Glutamatergic neuron (in vitro differentiated cells): ENCODE results near the gene STARD9. TPM values are rescaled to one million over a fixed set of nuclear protein-coding genes. Genes with fewer than 3 reads are reported as not detected.
A peak's percentile ranks its signal among the peaks of the same experiment; 100 is the strongest.

Source experiments
- DNase-seq: peaks from one replicate; pipeline ENCODE4 v3.0.0; 2022
- H3K27ac Mint-ChIP-seq: one replicate; pipeline ENCODE4 v1.8.0; 2020; ENCODE audit warnings: mild to moderate bottlenecking, mixed read lengths, inconsistent platforms; ENCODE audit not compliant: unreplicated experiment
- H3K27me3 Mint-ChIP-seq: one replicate; pipeline ENCODE4 v1.8.0; 2020; ENCODE audit warnings: mild to moderate bottlenecking, moderate library complexity, mixed read lengths, inconsistent platforms; ENCODE audit not compliant: unreplicated experiment
- H3K36me3 Mint-ChIP-seq: one replicate; pipeline ENCODE4 v1.8.0; 2020; ENCODE audit warnings: mild to moderate bottlenecking, mixed read lengths, inconsistent platforms; ENCODE audit not compliant: unreplicated experiment
- H3K4me1 Mint-ChIP-seq: one replicate; pipeline ENCODE4 v1.8.0; 2020; ENCODE audit warnings: mild to moderate bottlenecking, low read depth, mixed read lengths, inconsistent platforms; ENCODE audit not compliant: unreplicated experiment
- H3K4me3 Mint-ChIP-seq: one replicate; pipeline ENCODE4 v1.8.0; 2020; ENCODE audit warnings: mild to moderate bottlenecking, mixed read lengths, inconsistent platforms; ENCODE audit not compliant: unreplicated experiment
- H3K9me3 Mint-ChIP-seq: one replicate; pipeline ENCODE4 v1.8.0; 2020; ENCODE audit warnings: mild to moderate bottlenecking, moderate library complexity, mixed read lengths, inconsistent platforms; ENCODE audit not compliant: unreplicated experiment
- CTCF ChIP-seq: fragments of 200-600 bp; sonication (generic); IDR thresholded peaks from one replicate; pipeline ENCODE4 v1.5.0; 2021; ENCODE audit not compliant: partially characterized antibody, unreplicated experiment
- total RNA-seq: library from RNA; stranded (reverse); fragmentation: NEBNext Ultra II Directional; extraction: Animal tissue kit (Norgen Biotek cat#: 25700); gene quantifications from one replicate; pipeline ENCODE4 v1.2.1, GENCODE V29; 2021; ENCODE audit not compliant: unreplicated experiment

The STARD9 gene
- total RNA-seq, 1 donor from 2014 or later, result 45.1 TPM

GRCh38 chr15:42611532-42611931, 36.1 kb downstream of the STARD9 start:
- DNase-seq, result no peak
- Mint-ChIP-seq H3K27me3 (no peaks in the 10 kb centered on the region), H3K36me3 (no peaks in the 10 kb centered on the region), H3K4me1 (peaks cover 11% of the 10 kb centered on the region), H3K9me3 (peaks cover 2% of the 10 kb centered on the region), H3K27ac (no peak overlapping the region), H3K4me3 (no peak overlapping the region)
- no peak for TF ChIP-seq CTCF

DNA sequence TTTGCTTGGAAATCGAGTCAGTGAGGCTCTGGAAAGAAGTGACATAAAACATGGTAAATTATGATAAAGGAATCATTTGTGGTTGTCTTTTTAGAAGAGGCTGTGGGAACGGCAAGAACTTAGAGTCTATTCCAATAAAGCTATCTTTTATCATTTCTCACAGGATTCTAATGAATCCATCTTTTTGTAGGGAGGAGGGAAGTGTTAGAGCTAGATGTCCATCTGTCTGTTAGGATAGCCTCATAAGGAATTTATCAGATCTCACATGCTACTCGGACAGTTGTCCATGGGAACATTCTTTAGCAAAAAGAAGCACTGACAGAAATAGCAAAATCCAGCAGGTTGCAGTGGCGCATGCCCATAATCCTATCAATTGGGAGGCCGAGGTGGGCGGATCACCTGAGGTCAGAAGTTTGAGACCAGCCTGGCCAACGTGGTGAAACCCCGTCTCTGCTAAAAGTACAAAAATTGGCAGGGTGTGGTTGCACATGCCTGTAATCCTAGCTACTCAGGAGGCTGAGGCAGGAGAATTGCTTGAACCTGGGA, 37.0 kb downstream of the STARD9 start:
- no peak overlapping the region for H3K27ac Mint-ChIP-seq
- no peaks in the 10 kb centered on the region for H3K27me3 Mint-ChIP-seq
- no peak for DNase-seq
- TF ChIP-seq CTCF, result no peak
- H3K4me3 Mint-ChIP-seq, result no peak overlapping the region
- H3K9me3 Mint-ChIP-seq, result peaks cover 2% of the 10 kb centered on the region
- H3K4me1 Mint-ChIP-seq, result peaks cover 11% of the 10 kb centered on the region
- no peaks in the 10 kb centered on the region for H3K36me3 Mint-ChIP-seq

GRCh38 chr15:42616107-42616506, 40.7 kb downstream of the STARD9 start:
- Mint-ChIP-seq H3K27ac (no peak overlapping the region), H3K4me1 (no peaks in the 10 kb centered on the region), H3K9me3 (no peaks in the 10 kb centered on the region), H3K27me3 (no peaks in the 10 kb centered on the region), H3K4me3 (no peak overlapping the region), H3K36me3 (no peaks in the 10 kb centered on the region)
- DNase-seq, result no peak
- no peak for TF ChIP-seq CTCF

- Mint-ChIP-seq H3K36me3 (no peaks in the 10 kb centered on the region), H3K27me3 (no peaks in the 10 kb centered on the region), H3K27ac (peak overlapping the region; percentile 9), H3K9me3 (no peaks in the 10 kb centered on the region), H3K4me3 (no peak overlapping the region), H3K4me1 (no peaks in the 10 kb centered on the region)
- no peak for DNase-seq
- no peak for TF ChIP-seq CTCF
These were observed 44.4 kb downstream of the STARD9 start for GRCh38 chr15:42619656-42620371.

GRCh38 chr15:42621386-42621785, 46.0 kb downstream of the STARD9 start:
- TF ChIP-seq CTCF, result no peak
- DNase-seq, result no peak
- no peak overlapping the region for H3K27ac Mint-ChIP-seq
- no peaks in the 10 kb centered on the region for H3K27me3 Mint-ChIP-seq
- H3K4me1 Mint-ChIP-seq, result no peaks in the 10 kb centered on the region
- H3K4me3 Mint-ChIP-seq, result no peak overlapping the region
- H3K36me3 Mint-ChIP-seq, result no peaks in the 10 kb centered on the region
- no peaks in the 10 kb centered on the region for H3K9me3 Mint-ChIP-seq
